ENCODE measurements around the gene COX4I2. TPM values are rescaled to one million over a fixed set of nuclear protein-coding genes. Genes with fewer than 3 reads are reported as not detected.

COX4I2 gene
- total and polyA plus RNA-seq, 2 of the 4 experiments (the other 2 are of a cell fraction): not detected

DNA sequence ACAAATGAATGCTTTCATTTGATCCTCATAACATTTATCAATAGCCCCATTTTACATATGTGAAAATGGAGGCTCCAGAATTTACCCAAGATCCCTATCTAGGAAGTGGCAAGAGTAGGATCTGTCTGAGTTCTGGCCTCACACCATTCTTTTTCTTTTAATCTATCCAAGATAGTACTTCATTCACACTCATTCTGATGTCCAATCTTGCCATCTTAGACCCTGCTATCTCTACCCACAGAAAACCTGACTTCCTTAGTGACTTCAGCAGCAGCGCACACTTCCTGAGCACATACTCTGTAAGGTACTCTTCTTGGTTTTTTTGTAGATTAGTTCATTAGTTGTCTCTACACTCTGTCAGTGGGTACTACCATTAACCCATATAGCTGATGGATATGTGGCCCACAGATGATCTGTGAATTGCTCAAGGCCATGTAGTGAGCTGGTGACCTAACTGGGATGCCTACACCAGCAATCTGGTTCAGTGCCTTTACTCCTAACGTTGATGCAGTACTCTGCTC lies 36.3 kb downstream of the COX4I2 start:
- no peak for DNase-seq
- Histone ChIP-seq H4K8ac (ENCODE audit: low read depth in 2 of 2, low read length in 2 of 2) (no peak overlapping the region), H4K5ac (ENCODE audit: low read depth, low read length) (no peak overlapping the region), H3K9me3 (ENCODE audit: control insufficient read depth, insufficient read depth, low read length) (no peaks in the 10 kb centered on the region), H3K27ac (ENCODE audit: insufficient read depth, low read length) (no peak overlapping the region), H3K14ac (replicated peaks; ENCODE audit: low read depth, low read length) (no peak overlapping the region), H2BK15ac (ENCODE audit: low read depth, low read length) (no peak overlapping the region; the same call in 2 of the 3 replicates), H2AFZ (replicated peaks; ENCODE audit: low read length, poor library complexity) (no peak overlapping the region), H3K9me1 (ENCODE audit: insufficient read depth, low read length) (peaks cover 63% of the 10 kb centered on the region), H4K20me1 (ENCODE audit: insufficient read depth, low read length) (peaks cover 55% of the 10 kb centered on the region), H3K4me3 (ENCODE audit: insufficient read depth, low read depth, low read length) (no peak overlapping the region), H3K56ac (ENCODE audit: extremely low read depth, insufficient read depth, low read length) (no peak overlapping the region), H3K4me1 (ENCODE audit: control insufficient read depth, insufficient read depth, low read length) (peaks cover 45% of the 10 kb centered on the region), H3K36me3 (ENCODE audit: control insufficient read depth, insufficient read depth, low read length) (peaks cover 8% of the 10 kb centered on the region), H2AK5ac (ENCODE audit: low read depth, low read length) (peak overlapping the region; percentile 30; the same call in 1 of the 2 replicates), H3K18ac (ENCODE audit: low read depth, low read length) (no peak overlapping the region), H3K79me1 (ENCODE audit: low read depth in 1 of 2, low read length in 2 of 2) (peaks cover 50 to 88% of the 10 kb centered on the region in 2 experiments), H3K9ac (ENCODE audit: low read depth, low read length) (no peak overlapping the region), H3K4ac (ENCODE audit: low read depth, low read length) (no peak overlapping the region; the same call in 1 of the 2 replicates), H2BK120ac (ENCODE audit: low read depth, low read length) (no peak overlapping the region), H3K23ac (ENCODE audit: low read depth, low read length) (peak overlapping the region; percentile 31; the same call in 1 of the 2 replicates), H2BK20ac (ENCODE audit: low read depth, low read length) (no peak overlapping the region), H4K91ac (ENCODE audit: insufficient read depth, low read depth, low read length) (no peak overlapping the region), H3K27me3 (ENCODE audit: control insufficient read depth, insufficient read depth, low read length) (no peaks in the 10 kb centered on the region), H3K4me2 (ENCODE audit: low read depth, low read length) (no peak overlapping the region), H2AK9ac (replicated peaks; ENCODE audit: low read depth, low read length, poor library complexity) (no peak overlapping the region), H2BK5ac (ENCODE audit: low read depth, low read length, poor library complexity, severe bottlenecking) (no peak overlapping the region)
- POLR2A ChIA-PET (ENCODE audit: unreplicated experiment): interaction anchor here (0.9 kb wide), 1 partner anchor 46 kb away, joined by 3 read pairs; no protein-coding TSS in a partner anchor
- intact Hi-C loops (cut with micrococcal nuclease): no loop called here
- no CpG with 5 or more reads among the region's 2 CpGs for WGBS, 2 experiments (ENCODE audit: extremely low coverage in 2 of 2, insufficient read length in 1 of 2)
- no peak for ATAC-seq (ENCODE audit: low read depth)
- CTCF ChIA-PET: interaction anchor here (1.0 kb wide), 1 partner anchor 49 kb away, joined by 3 read pairs; the partner anchor contains the start of gene BCL2L1
- dilution Hi-C loops (cut with HindIII; ENCODE audit: low sequenced_read_pairs, unreplicated experiment): no loop called here
- BruUV-seq (replicated peaks): no TSS peak
- TF ChIP-seq BHLHE40 (IDR thresholded peaks at IDR 0.05; ENCODE audit: low read depth, low read length) (no peak), RCOR1 (IDR thresholded peaks at IDR 0.05; ENCODE audit: insufficient replicate concordance, low read length) (no peak), MAZ (IDR thresholded peaks at IDR 0.05; ENCODE audit: borderline replicate concordance, low read depth, low read length) (no peak), MXI1 (IDR thresholded peaks at IDR 0.05; ENCODE audit: borderline replicate concordance, low read depth, low read length) (no peak), NFE2L2 (IDR thresholded peaks at IDR 0.05; ENCODE audit: low read depth, low read length) (no peak), RAD21 (IDR thresholded peaks at IDR 0.05; ENCODE audit: low read length) (no peak), RFX5 (IDR thresholded peaks at IDR 0.05; ENCODE audit: low read depth, low read length) (no peak), CHD1 (IDR thresholded peaks at IDR 0.05; ENCODE audit: low read depth, low read length) (no peak), FOS (IDR thresholded peaks at IDR 0.05; ENCODE audit: low read depth, low read length) (no peak), POLR2A (IDR thresholded peaks at IDR 0.05; ENCODE audit: low read depth, low read length) (no peak), SMC3 (IDR thresholded peaks at IDR 0.05; ENCODE audit: low read depth, low read length) (no peak), CEBPB (IDR thresholded peaks at IDR 0.05; ENCODE audit: low read depth, low read length) (no peak)
- TF ChIP-seq, protein P1, sequence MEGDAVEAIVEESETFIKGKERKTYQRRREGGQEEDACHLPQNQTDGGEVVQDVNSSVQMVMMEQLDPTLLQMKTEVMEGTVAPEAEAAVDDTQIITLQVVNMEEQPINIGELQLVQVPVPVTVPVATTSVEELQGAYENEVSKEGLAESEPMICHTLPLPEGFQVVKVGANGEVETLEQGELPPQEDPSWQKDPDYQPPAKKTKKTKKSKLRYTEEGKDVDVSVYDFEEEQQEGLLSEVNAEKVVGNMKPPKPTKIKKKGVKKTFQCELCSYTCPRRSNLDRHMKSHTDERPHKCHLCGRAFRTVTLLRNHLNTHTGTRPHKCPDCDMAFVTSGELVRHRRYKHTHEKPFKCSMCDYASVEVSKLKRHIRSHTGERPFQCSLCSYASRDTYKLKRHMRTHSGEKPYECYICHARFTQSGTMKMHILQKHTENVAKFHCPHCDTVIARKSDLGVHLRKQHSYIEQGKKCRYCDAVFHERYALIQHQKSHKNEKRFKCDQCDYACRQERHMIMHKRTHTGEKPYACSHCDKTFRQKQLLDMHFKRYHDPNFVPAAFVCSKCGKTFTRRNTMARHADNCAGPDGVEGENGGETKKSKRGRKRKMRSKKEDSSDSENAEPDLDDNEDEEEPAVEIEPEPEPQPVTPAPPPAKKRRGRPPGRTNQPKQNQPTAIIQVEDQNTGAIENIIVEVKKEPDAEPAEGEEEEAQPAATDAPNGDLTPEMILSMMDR (conservative IDR thresholded peaks at IDR 0.05; ENCODE audit: low read depth, low read length): no peak
- TF ChIP-seq, protein P2, sequence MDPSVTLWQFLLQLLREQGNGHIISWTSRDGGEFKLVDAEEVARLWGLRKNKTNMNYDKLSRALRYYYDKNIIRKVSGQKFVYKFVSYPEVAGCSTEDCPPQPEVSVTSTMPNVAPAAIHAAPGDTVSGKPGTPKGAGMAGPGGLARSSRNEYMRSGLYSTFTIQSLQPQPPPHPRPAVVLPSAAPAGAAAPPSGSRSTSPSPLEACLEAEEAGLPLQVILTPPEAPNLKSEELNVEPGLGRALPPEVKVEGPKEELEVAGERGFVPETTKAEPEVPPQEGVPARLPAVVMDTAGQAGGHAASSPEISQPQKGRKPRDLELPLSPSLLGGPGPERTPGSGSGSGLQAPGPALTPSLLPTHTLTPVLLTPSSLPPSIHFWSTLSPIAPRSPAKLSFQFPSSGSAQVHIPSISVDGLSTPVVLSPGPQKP (IDR thresholded peaks at IDR 0.05; ENCODE audit: borderline replicate concordance, low read depth, low read length): no peak
- TF ChIP-seq, protein P3, sequence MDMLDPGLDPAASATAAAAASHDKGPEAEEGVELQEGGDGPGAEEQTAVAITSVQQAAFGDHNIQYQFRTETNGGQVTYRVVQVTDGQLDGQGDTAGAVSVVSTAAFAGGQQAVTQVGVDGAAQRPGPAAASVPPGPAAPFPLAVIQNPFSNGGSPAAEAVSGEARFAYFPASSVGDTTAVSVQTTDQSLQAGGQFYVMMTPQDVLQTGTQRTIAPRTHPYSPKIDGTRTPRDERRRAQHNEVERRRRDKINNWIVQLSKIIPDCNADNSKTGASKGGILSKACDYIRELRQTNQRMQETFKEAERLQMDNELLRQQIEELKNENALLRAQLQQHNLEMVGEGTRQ (IDR thresholded peaks at IDR 0.05; ENCODE audit: low read depth, low read length): no peak
- in situ Hi-C loops (cut with MboI; ENCODE audit: low sequenced_read_pairs): no loop called here
